ENCODE data around the gene CEP43. TPM values are rescaled to one million over a fixed set of nuclear protein-coding genes. Genes with fewer than 3 reads are reported as not detected.

Gene CEP43
- total RNA-seq, 1 donor from 2014 or later, result 16.0 TPM

- Mint-ChIP-seq H3K36me3 (ENCODE audit: low read depth, unreplicated experiment) (no peaks in the 10 kb centered on the region), H3K9me3 (ENCODE audit: unreplicated experiment) (no peaks in the 10 kb centered on the region), H3K27ac (ENCODE audit: unreplicated experiment) (no peak overlapping the region), H3K4me3 (ENCODE audit: unreplicated experiment) (peak overlapping the region; percentile 83), H3K4me1 (ENCODE audit: low read depth, unreplicated experiment) (peaks cover 12% of the 10 kb centered on the region), H3K27me3 (ENCODE audit: low read depth, unreplicated experiment) (no peaks in the 10 kb centered on the region)
- H3K36me3 ChIP-seq (ENCODE audit: insufficient read depth, low read length), result no peaks in the 10 kb centered on the region
- H3K79me2 ChIP-seq (ENCODE audit: insufficient read depth, low read length), result peaks cover 80% of the 10 kb centered on the region
- DNase-seq (ENCODE audit: low read depth), result no peak
- H3K4me3 ChIP-seq (ENCODE audit: insufficient read depth, low read depth, low read length), result peak overlapping the region; percentile 78
- no peaks in the 10 kb centered on the region for H3K9me3 ChIP-seq (ENCODE audit: insufficient read depth, low read depth, low read length)
- TF ChIP-seq EZH2 (IDR thresholded peaks at IDR 0.05; ENCODE audit: insufficient read depth, low read length) (no peak), CTCF (IDR thresholded peaks at IDR 0.05; ENCODE audit: insufficient read depth, low read depth, low read length) (no peak)
- no peak for FAIRE-seq
- H3K4me1 ChIP-seq (ENCODE audit: insufficient read depth, low read length), result no peaks in the 10 kb centered on the region
- H4K20me1 ChIP-seq (ENCODE audit: insufficient read depth, low read length), result peaks cover 16% of the 10 kb centered on the region
- H3K27ac ChIP-seq (ENCODE audit: low read depth, low read length), result peak overlapping the region; percentile 69
- H3K4me2 ChIP-seq (ENCODE audit: low read length), result peak overlapping the region; percentile 95
- H2AFZ ChIP-seq (ENCODE audit: low read depth, low read length), result peak overlapping the region; percentile 81
- no peaks in the 10 kb centered on the region for H3K27me3 ChIP-seq (ENCODE audit: insufficient read depth, low read length)
- H3K9ac ChIP-seq (ENCODE audit: low read length), result peak overlapping the region; percentile 83
These were observed 697 bp upstream of the CEP43 start for GRCh38 chr6:166998256-166999144.

GRCh38 chr6:166999884-167000253 lies 672 bp downstream of the CEP43 start:
- no peak for TF ChIP-seq EZH2 (IDR thresholded peaks at IDR 0.05; ENCODE audit: insufficient read depth, low read length)
- H2AFZ ChIP-seq (ENCODE audit: low read depth, low read length), result peak overlapping the region; percentile 99
- no peaks in the 10 kb centered on the region for H3K9me3 ChIP-seq (ENCODE audit: insufficient read depth, low read depth, low read length)
- H3K36me3 ChIP-seq (ENCODE audit: insufficient read depth, low read length), result no peaks in the 10 kb centered on the region
- H3K9ac ChIP-seq (ENCODE audit: low read length), result peak overlapping the region; percentile 87
- no peaks in the 10 kb centered on the region for H3K4me1 ChIP-seq (ENCODE audit: insufficient read depth, low read length)
- H3K27ac Mint-ChIP-seq (ENCODE audit: unreplicated experiment), result no peak overlapping the region
- H3K4me2 ChIP-seq (ENCODE audit: low read length), result peak overlapping the region; percentile 90
- H3K36me3 Mint-ChIP-seq (ENCODE audit: low read depth, unreplicated experiment), result no peaks in the 10 kb centered on the region
- DNase-seq (ENCODE audit: low read depth), result no peak
- H3K27me3 Mint-ChIP-seq (ENCODE audit: low read depth, unreplicated experiment), result no peaks in the 10 kb centered on the region
- peaks cover 12% of the 10 kb centered on the region for H3K4me1 Mint-ChIP-seq (ENCODE audit: low read depth, unreplicated experiment)
- H3K4me3 ChIP-seq (ENCODE audit: insufficient read depth, low read depth, low read length), result peak overlapping the region; percentile 85
- H3K4me3 Mint-ChIP-seq (ENCODE audit: unreplicated experiment), result peak overlapping the region; percentile 92
- peaks cover 68% of the 10 kb centered on the region for H3K79me2 ChIP-seq (ENCODE audit: insufficient read depth, low read length)
- FAIRE-seq, result no peak
- peaks cover 16% of the 10 kb centered on the region for H4K20me1 ChIP-seq (ENCODE audit: insufficient read depth, low read length)
- H3K27me3 ChIP-seq (ENCODE audit: insufficient read depth, low read length), result no peaks in the 10 kb centered on the region
- H3K9me3 Mint-ChIP-seq (ENCODE audit: unreplicated experiment), result no peaks in the 10 kb centered on the region
- H3K27ac ChIP-seq (ENCODE audit: low read depth, low read length), result peak overlapping the region; percentile 62

- no peak overlapping the region for H2AFZ ChIP-seq (ENCODE audit: low read depth, low read length)
- H3K4me1 Mint-ChIP-seq (ENCODE audit: low read depth, unreplicated experiment), result peaks cover 12% of the 10 kb centered on the region
- H3K9ac ChIP-seq (ENCODE audit: low read length), result peak overlapping the region; percentile 87
- peaks cover 2% of the 10 kb centered on the region for H3K36me3 Mint-ChIP-seq (ENCODE audit: low read depth, unreplicated experiment)
- no peaks in the 10 kb centered on the region for H3K27me3 ChIP-seq (ENCODE audit: insufficient read depth, low read length)
- H3K4me2 ChIP-seq (ENCODE audit: low read length), result peak overlapping the region; percentile 90
- TF ChIP-seq CTCF (IDR thresholded peaks at IDR 0.05; ENCODE audit: insufficient read depth, low read depth, low read length) (no peak), EZH2 (IDR thresholded peaks at IDR 0.05; ENCODE audit: insufficient read depth, low read length) (no peak)
- DNase-seq (ENCODE audit: low read depth) (no peak), FAIRE-seq (no peak)
- H3K4me1 ChIP-seq (ENCODE audit: insufficient read depth, low read length), result no peaks in the 10 kb centered on the region
- no peaks in the 10 kb centered on the region for H3K9me3 Mint-ChIP-seq (ENCODE audit: unreplicated experiment)
- no peak overlapping the region for H3K4me3 ChIP-seq (ENCODE audit: insufficient read depth, low read depth, low read length)
- H4K20me1 ChIP-seq (ENCODE audit: insufficient read depth, low read length), result peaks cover 20% of the 10 kb centered on the region
- no peaks in the 10 kb centered on the region for H3K9me3 ChIP-seq (ENCODE audit: insufficient read depth, low read depth, low read length)
- H3K27ac ChIP-seq (ENCODE audit: low read depth, low read length), result no peak overlapping the region
- H3K4me3 Mint-ChIP-seq (ENCODE audit: unreplicated experiment), result peak overlapping the region; percentile 92
- no peak overlapping the region for H3K27ac Mint-ChIP-seq (ENCODE audit: unreplicated experiment)
- peaks cover 1% of the 10 kb centered on the region for H3K36me3 ChIP-seq (ENCODE audit: insufficient read depth, low read length)
- no peaks in the 10 kb centered on the region for H3K27me3 Mint-ChIP-seq (ENCODE audit: low read depth, unreplicated experiment)
- H3K79me2 ChIP-seq (ENCODE audit: insufficient read depth, low read length), result peaks cover 61% of the 10 kb centered on the region
These were observed 1.6 kb downstream of the CEP43 start for GRCh38 chr6:167000759-167001158.
